ACC112 (cell line): ENCODE measurements around the gene MIGA1.
"Not testable (repeated sequence)": the region's sequence is repeated elsewhere in the genome, so short reads cannot be mapped to it uniquely, and the experiment has no call there.

Source experiments
- H2AFZ ChIP-seq: fragments of 200-600 bp; sonication (generic); one replicate; pipeline ENCODE4 v1.6.0; 2017; ENCODE audit warnings: antibody characterized with exemption, low read length; ENCODE audit not compliant: unreplicated experiment
- H3K27ac ChIP-seq: fragments of 200-600 bp; sonication (generic); 2 replicates; pipeline ENCODE4 v1.5.1; 2014; ENCODE audit warnings: low read depth, mild to moderate bottlenecking, antibody characterized with exemption, low read length, moderate library complexity
- H3K27me3 ChIP-seq: fragments of 200-600 bp; sonication (generic); 2 replicates; pipeline ENCODE4 v1.6.1; 2014; ENCODE audit warnings: mild to moderate bottlenecking, antibody characterized with exemption, low read length, moderate library complexity, mixed read lengths; ENCODE audit not compliant: insufficient read depth
- H3K36me3 ChIP-seq: fragments of 200-600 bp; sonication (generic); 2 replicates; pipeline ENCODE4 v1.6.1; 2016; ENCODE audit warnings: mild to moderate bottlenecking, antibody characterized with exemption, low read length, moderate library complexity, mixed read lengths; ENCODE audit not compliant: insufficient read depth
- H3K4me1 ChIP-seq: fragments of 200-600 bp; sonication (generic); one replicate; pipeline ENCODE4 v1.6.1; 2016; ENCODE audit warnings: low read length, mixed read lengths; ENCODE audit not compliant: insufficient read depth, unreplicated experiment, control insufficient read depth
- H3K4me3 ChIP-seq: fragments of 200-600 bp; sonication (generic); 2 replicates; pipeline ENCODE4 v1.5.1; 2014; ENCODE audit warnings: mild to moderate bottlenecking, low read depth, low read length
- H3K79me2 ChIP-seq: fragments of 200-600 bp; sonication (generic); one replicate; pipeline ENCODE4 v1.6.0; 2016; ENCODE audit warnings: low read length; ENCODE audit not compliant: control insufficient read depth, unreplicated experiment, insufficient read depth

The MIGA1 gene

DNA sequence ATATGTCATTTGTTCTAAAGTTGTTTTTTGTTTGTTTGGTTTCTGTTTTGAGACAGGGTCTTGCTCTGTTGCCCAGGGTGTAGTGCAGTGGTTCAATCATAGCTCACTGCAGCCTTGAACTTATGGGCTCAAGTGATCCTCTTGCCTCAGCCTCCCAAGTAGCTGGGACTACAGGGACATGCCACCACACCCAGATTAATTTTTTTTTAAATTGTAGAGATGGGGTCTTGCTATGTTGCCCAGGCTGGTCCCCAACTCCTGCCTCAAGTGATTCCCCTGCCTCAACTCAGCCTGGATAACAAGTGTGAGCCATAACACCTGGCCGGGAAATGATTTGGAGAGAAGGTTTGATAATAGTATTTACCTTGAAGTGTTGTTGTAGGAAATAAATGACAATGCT, 127.2 kb downstream of the MIGA1 start:
- H3K27me3 ChIP-seq = no peaks in the 10 kb centered on the region
- H3K4me1 ChIP-seq = no peaks in the 10 kb centered on the region
- H3K36me3 ChIP-seq = no peaks in the 10 kb centered on the region
- peaks cover 10% of the 10 kb centered on the region for H3K79me2 ChIP-seq
- no peak overlapping the region for H3K4me3 ChIP-seq
- no peak overlapping the region for H2AFZ ChIP-seq
- H3K27ac ChIP-seq = no peak overlapping the region

DNA sequence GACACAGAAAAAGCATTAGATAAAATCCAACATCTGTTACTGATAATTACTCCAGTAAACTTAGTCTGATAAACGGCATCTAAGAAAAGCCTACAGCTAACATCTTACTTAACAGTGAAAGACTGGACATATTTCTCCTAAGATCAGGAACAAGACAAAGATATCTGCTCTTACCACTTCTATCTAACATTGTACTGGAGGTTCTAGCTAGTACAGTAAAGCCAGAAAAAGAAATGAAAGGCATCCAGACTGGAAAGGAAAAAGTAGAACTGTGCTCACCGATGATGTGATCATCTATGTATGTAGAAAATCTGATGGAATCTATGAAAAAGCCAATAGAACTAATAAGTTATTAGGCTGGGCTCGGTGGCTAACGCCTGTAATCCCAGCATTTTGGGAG, 130.7 kb downstream of the MIGA1 start:
- H2AFZ ChIP-seq = no peak overlapping the region
- H3K4me3 ChIP-seq = no peak overlapping the region
- no peaks in the 10 kb centered on the region for H3K4me1 ChIP-seq
- H3K79me2 ChIP-seq = peaks cover 2% of the 10 kb centered on the region
- H3K27ac ChIP-seq = no peak overlapping the region
- H3K36me3 ChIP-seq = no peaks in the 10 kb centered on the region
- H3K27me3 ChIP-seq = no peaks in the 10 kb centered on the region

DNA sequence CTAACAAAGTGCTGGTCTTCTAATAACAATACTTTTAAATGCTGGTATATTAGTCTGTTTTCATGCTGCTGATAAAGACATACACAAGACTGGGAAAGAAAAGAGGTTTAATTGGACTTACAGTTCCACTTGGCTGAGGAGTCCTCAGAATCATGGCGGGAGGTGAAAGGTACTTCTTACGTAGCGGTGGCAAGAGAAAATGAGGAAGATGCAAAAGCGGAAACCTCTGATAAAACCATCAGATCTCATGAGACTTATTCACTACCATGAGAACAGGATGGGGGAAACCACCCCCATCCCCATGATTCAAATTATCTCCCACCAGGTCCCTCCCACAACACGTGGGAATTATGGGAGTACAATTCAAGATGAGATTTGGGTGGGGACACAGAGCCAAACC, 139.5 kb downstream of the MIGA1 start:
- H3K4me3 ChIP-seq = not testable (repeated sequence)

DNA sequence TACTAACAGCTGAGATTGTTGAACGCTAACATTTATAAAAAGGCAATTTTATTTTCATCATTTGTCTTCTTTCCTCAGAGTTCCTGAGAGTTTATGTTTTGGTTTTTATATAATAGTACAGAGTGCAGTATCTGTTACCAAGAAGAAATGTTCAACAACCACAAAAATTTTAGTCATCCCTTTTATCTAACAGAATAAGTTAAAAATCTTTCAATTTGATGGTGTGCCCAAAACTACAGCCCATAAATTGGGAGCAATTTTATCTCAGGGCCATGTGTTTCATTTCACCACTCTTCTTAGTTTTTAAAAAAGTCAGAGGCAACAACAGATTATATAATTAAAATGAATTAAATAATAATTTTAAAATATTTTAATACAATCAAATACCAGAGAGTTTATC, 146.1 kb downstream of the MIGA1 start:
- no peak overlapping the region for H2AFZ ChIP-seq
- H3K27ac ChIP-seq = 0 out of 2 replicates have a peak overlapping the region, but pooled peaks have one; percentile 19
- peaks cover 8% of the 10 kb centered on the region for H3K36me3 ChIP-seq
- H3K4me1 ChIP-seq = peaks cover 14% of the 10 kb centered on the region
- no peaks in the 10 kb centered on the region for H3K79me2 ChIP-seq
- no peak overlapping the region for H3K4me3 ChIP-seq
- H3K27me3 ChIP-seq = no peaks in the 10 kb centered on the region

More for the DNA sequence above, 139.5 kb downstream of the MIGA1 start:
- H3K79me2 ChIP-seq, H3K4me1 ChIP-seq, H3K27me3 ChIP-seq, H2AFZ ChIP-seq, H3K27ac ChIP-seq: not testable (repeated sequence)
- peaks cover 14% of the 10 kb centered on the region for H3K36me3 ChIP-seq

DNA sequence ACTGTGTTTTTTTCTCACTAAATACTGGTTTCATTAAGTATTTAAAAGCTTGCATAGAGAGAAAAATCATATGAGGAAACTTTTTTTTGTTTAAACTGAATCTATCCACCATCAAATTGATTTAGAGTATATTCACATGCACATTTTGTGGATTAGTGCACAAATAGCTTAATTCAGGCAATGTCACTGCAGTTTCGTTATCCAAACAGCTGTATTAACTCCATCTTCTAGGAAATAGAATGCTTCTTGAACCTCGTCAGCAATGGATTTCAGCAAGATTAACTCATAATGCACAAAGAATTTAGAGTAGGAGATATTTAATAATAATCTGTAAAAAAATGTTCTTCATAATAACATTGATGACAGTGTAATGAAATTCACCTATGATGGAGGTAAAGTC, 146.5 kb downstream of the MIGA1 start:
- no peaks in the 10 kb centered on the region for H3K79me2 ChIP-seq
- H3K4me1 ChIP-seq = peaks cover 14% of the 10 kb centered on the region
- H2AFZ ChIP-seq = no peak overlapping the region
- no peak overlapping the region for H3K27ac ChIP-seq
- no peaks in the 10 kb centered on the region for H3K27me3 ChIP-seq
- H3K4me3 ChIP-seq = no peak overlapping the region
- peaks cover 8% of the 10 kb centered on the region for H3K36me3 ChIP-seq

DNA sequence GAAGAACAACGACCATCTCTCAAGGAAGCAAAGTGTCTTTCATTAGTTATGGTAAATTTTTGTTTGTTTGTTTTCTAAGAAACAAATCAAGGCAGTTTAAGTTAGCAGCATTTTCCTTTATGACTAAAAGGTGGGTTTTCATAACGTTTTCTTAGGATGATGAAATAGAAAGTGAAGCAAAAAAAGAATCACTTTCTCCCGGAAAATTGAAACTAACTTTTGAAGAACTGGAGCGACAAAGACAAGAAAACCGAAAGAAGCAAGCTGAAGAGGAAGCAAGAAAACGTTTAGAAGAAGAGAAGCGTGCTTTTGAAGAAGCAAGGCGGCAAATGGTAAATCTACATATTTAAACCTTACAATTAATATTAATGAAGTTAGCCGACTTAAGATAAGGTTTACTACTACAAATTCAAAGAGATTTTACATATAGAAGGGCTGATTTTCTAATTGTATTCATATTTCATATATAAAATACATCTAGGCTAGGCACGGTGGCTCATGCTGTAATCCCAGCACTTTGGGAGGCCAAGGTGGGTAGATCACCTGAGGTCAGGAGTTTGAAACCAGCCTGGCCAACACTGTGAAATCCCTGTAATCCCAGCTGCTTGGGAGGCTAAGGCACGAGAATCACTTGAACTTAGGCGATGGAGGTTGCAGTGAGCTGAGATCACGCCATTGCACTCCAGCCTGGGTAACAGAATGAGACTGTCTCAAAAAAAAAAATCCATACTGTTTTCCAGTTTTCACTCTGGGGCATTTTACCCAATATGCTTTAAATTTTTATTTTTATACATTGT, 147.3 kb downstream of the MIGA1 start:
- Histone ChIP-seq H3K79me2 (no peaks in the 10 kb centered on the region), H3K4me3 (no peak overlapping the region), H3K36me3 (peaks cover 8% of the 10 kb centered on the region), H2AFZ (no peak overlapping the region), H3K4me1 (peaks cover 14% of the 10 kb centered on the region), H3K27ac (no peak overlapping the region), H3K27me3 (no peaks in the 10 kb centered on the region)

DNA sequence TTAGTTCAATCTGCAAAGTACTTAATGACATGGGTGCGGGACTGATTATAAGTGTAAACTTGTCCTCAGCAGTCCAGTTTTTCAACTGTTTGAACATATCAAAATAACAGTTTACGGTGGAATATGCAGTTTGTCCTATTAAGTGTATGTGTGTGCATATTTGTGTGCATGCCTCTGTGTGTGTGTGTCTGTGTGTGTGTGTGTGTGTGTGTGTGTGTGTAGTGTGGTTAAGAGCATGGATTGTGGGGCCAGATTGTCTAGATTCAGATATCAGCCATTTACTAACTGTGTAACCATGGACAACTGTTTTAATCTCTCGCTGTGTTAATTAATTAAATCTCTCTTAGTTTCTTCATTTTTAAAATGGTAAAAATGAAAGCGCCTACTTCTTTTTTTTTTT, 148.0 kb downstream of the MIGA1 start:
- peaks cover 8% of the 10 kb centered on the region for H3K36me3 ChIP-seq
- no peaks in the 10 kb centered on the region for H3K27me3 ChIP-seq
- H3K27ac ChIP-seq = no peak overlapping the region
- H3K79me2 ChIP-seq = no peaks in the 10 kb centered on the region
- H3K4me1 ChIP-seq = peaks cover 14% of the 10 kb centered on the region
- H2AFZ ChIP-seq = no peak overlapping the region
- H3K4me3 ChIP-seq = no peak overlapping the region
